RWPE1 (cell line): ENCODE results near the gene HAS3.

Experiments
- CTCF ChIA-PET: fragments of 350-600 bp; sonication (Branson Sonifier 250); formaldehyde crosslinking; extraction: SDS; loops from one replicate; lab custom pipeline; 2021; lab: Yijun Ruan, JAX
- POLR2A ChIA-PET: fragments of 400-600 bp; formaldehyde crosslinking; extraction: SDS; loops from one replicate; lab custom pipeline; 2020; ENCODE audit warnings: antibody characterized with exemption; ENCODE audit not compliant: low non-redundant PET; lab: Yijun Ruan, JAX
- DNase-seq: peaks from one replicate; pipeline ENCODE4 v3.0.0; 2012; ENCODE audit warnings: low spot score
- H3K27ac ChIP-seq: fragments of 450-650 bp; 2 replicates; pipeline ENCODE4 v1.5.1; 2017
- TF ChIP-seq, protein P1 (sequence below): fragments of 450-650 bp; conservative IDR thresholded peaks from 2 replicates; pipeline ENCODE4 v1.5.1; 2017; ENCODE audit warnings: low read depth, mild to moderate bottlenecking

Gene HAS3

DNA sequence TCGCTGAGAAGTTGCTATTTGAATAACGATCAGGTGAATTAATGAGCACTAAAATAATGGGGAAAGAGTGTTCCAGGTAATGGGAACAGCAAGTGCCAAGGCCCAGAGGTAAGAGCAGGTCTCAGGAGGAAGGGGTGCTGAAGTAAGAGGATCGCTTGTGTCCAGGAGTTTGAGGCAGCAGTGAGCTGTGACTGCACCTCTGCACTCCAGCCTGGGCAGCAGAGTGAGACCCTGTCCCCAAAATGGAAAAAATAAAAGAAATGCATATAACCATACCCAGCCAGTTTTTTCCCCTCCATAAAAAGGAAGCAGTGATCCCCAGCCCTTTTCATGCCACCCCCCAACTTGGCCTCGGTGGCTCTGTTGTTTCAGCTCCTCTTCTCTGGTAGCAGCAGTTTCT lies 16.8 kb upstream of the HAS3 start:
- DNase-seq, result no peak
- peak overlapping the region; percentile 66 for H3K27ac ChIP-seq
- CTCF ChIA-PET, result interaction anchor here (0.8 kb wide), 1 partner anchor 93 kb away, joined by 4 read pairs; no protein-coding TSS in a partner anchor
- TF ChIP-seq, protein P1, sequence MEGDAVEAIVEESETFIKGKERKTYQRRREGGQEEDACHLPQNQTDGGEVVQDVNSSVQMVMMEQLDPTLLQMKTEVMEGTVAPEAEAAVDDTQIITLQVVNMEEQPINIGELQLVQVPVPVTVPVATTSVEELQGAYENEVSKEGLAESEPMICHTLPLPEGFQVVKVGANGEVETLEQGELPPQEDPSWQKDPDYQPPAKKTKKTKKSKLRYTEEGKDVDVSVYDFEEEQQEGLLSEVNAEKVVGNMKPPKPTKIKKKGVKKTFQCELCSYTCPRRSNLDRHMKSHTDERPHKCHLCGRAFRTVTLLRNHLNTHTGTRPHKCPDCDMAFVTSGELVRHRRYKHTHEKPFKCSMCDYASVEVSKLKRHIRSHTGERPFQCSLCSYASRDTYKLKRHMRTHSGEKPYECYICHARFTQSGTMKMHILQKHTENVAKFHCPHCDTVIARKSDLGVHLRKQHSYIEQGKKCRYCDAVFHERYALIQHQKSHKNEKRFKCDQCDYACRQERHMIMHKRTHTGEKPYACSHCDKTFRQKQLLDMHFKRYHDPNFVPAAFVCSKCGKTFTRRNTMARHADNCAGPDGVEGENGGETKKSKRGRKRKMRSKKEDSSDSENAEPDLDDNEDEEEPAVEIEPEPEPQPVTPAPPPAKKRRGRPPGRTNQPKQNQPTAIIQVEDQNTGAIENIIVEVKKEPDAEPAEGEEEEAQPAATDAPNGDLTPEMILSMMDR, result no peak
- POLR2A ChIA-PET, result no interaction called here

DNA sequence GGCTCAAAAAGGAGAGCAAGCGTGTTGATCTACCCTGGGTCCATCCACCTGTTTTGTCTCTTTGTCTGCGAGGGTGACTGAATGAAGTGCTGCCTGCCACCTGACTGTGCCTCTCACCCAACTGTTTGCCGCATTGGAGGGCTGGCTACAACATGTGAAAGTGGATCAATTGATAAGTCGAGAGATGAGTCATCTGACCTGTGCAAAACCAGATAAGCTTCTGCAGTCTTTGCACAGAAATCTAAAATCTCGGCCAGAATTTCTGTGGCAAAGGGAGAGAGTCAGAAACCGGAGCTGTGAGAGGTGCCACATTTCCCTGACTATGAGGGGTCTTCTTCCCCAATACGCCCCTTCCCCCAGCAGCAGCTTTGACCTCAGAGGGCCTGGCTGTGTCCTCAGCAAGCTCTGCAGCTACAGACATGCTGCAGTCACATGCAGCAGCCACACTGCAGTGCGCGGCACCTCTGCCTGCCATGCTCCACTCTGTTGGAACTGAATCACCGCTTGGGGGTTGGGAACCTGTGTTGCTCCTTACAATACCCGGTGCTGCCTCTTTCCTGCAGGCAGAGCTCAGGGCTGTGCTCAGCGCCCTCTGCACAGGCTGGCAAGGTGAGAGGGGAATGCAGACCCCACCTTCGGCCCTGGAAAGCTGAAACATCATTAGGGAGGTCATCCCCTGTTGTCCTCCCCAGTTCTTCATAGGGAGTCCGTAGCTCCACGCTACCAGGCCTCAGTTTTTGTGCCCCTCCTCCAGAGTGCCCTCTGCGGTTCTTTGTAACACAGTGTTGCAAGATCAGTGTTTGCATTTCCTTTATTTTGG lies 16.2 kb upstream of the HAS3 start:
- peak overlapping the region; percentile 66 for H3K27ac ChIP-seq
- POLR2A ChIA-PET, result interaction anchor here (0.5 kb wide), 1 partner anchor 209 kb away, joined by 3 read pairs; no protein-coding TSS in a partner anchor
- DNase-seq, result no peak
- TF ChIP-seq, protein P1, result no peak
- CTCF ChIA-PET, result interaction anchor here (0.6 to 1.0 kb wide), 3 partner anchors 16 to 552 kb away, joined by 4 to 6 read pairs (median 4); no protein-coding TSS in a partner anchor

DNA sequence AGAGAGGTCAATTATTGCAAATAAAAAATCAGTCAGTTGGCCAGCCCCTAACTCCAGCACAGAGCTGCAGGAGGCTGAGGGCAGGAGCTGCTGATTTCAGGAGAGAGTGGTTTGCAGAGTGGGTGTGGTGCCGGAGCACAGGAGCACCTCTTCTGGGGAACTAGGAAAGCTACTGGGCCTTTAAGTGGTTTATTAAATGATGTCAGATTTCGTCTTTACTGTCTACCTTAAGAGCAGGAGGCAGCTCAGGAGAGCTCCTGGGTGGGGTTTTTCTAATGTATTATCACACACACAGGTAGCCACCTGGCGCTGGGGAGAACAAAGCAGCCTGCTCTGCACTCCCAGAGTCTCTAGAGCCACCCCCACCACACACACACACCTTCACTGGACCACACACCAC lies 11.5 kb upstream of the HAS3 start:
- ChIA-PET POLR2A (no interaction called here), CTCF (interaction anchor here (0.5 to 0.7 kb wide), 5 partner anchors 30 to 347 kb away, joined by 3 read pairs; no protein-coding TSS in a partner anchor)
- no peak for DNase-seq
- no peak overlapping the region for H3K27ac ChIP-seq
- TF ChIP-seq, protein P1, result no peak

DNA sequence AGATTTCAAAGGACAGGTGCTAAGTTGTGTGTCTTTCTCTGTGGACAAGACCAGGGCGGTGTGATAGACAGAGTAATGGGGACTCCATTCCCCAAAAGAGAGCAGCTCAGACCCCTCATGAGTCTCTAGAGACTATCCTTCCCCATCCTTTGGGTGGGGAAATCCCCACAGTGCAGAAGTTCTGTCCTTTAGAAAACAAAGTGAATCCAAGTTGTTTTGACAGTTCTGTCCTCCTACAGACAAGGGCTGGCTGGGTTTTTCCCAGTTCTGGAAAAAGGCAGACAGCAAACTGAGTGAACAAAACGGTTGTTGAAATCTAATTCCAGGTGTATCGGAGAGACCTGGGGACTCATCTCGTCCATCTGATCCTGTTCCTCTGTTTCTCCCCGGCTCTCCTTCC lies 11.0 kb upstream of the HAS3 start:
- ChIA-PET POLR2A (no interaction called here), CTCF (interaction anchor here (0.5 to 0.7 kb wide), 2 partner anchors 30 to 253 kb away, joined by 3 read pairs; no protein-coding TSS in a partner anchor)
- DNase-seq, result no peak
- TF ChIP-seq, protein P1, result no peak
- no peak overlapping the region for H3K27ac ChIP-seq

DNA sequence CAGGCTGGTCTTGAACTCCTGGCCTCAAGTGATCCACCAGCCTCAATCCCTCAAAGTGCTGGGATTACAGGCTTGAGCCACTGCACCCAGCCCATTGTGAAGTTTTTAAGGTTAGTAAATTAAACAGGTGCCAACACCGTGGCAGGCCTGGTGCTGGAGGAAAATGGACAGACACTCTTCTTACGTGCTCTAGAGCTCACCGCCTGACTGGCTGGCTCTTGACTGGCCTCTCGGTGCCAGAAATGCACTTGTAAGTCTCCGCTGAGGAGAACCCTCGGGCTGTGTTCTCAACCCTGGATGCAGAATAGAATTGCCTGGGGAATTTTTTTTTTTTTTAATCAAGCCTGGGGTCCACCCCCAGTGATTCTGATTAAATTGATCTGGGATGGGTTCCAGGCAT lies 10.3 kb upstream of the HAS3 start:
- POLR2A ChIA-PET, result no interaction called here
- CTCF ChIA-PET, result no interaction called here
- TF ChIP-seq, protein P1, result no peak
- DNase-seq, result no peak
- H3K27ac ChIP-seq, result no peak overlapping the region

DNA sequence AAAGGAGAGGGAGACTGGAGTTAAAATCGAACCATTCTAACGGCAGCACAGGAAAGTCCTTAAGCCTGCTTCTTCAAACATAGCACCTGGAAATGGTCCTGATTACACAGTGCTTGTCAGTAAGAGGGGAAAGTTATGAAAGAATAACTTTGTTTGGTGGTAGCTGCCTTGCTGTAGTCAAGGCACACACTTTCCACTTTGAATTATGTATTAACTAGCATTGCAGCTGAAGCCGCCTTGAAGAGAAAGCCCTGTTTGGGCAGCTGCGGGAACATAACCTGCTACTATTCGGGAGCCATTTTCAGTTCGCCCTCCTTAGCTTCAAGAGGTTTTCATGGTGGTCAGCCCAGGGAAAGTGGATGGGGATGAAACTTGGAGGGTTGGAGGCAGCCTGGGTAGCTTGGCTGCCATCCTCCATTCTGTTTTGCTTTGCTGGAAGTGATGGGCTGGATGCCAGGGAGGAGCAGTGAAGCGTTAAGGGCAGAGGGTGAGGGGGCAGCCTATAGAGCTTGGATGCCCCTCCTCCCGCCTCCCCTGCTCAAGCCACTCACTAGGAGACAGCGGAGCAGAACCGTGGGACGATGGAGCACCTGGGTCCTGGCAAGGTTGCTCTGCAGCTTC lies 5.3 kb upstream of the HAS3 start:
- no peak for DNase-seq
- CTCF ChIA-PET, result no interaction called here

More for the DNA sequence above, 5.3 kb upstream of the HAS3 start:
- TF ChIP-seq, protein P1, result no peak
- peak overlapping the region; percentile 14; the same call in 1 of the 2 replicates for H3K27ac ChIP-seq
- POLR2A ChIA-PET, result interaction anchor here (0.7 kb wide), 1 partner anchor 28 kb away, joined by 3 read pairs; no protein-coding TSS in a partner anchor
